Pancreas (tissue), 10 donors: ENCODE data around the gene COL19A1. TPM values are rescaled to one million over a fixed set of nuclear protein-coding genes. Genes with fewer than 3 reads are reported as not detected.

Experiments used
- ATAC-seq, 4 donors: fragments of 200-7000 bp; cut with Tn5 transposase; one replicate each; pipeline versions ENCODE4 v1.8.0 to v1.9.1; 2020; ENCODE audit warnings: mild to moderate bottlenecking in 4 of 4, moderate library complexity in 4 of 4
- DNase-seq, 6 donors: peaks; one replicate each; pipeline ENCODE4 v3.0.0-alpha.2; 2020
- FAIRE-seq: peaks from 2 replicates; lab custom pipeline; 2012; peaks lifted over from hg19 to GRCh38; lab: Jason Lieb, UNC
- H3K27ac ChIP-seq, 4 donors: fragments of 200-600 bp; sonication (generic); 1 replicate in 3 of 4; 2 replicates in 1 of 4; pipeline versions ENCODE4 v1.5.0 to v1.8.0; 2020
- H3K27me3 ChIP-seq, 4 donors: fragments of 200-600 bp; one replicate each; pipeline ENCODE4 v1.8.0; 2021
- H3K36me3 ChIP-seq, 3 donors: fragments of 200-600 bp; sonication (generic) in 1 of 3; one replicate each; pipeline versions ENCODE4 v1.5.0 to v1.8.0; 2020 to 2021
- H3K4me1 ChIP-seq, 3 donors: fragments of 200-600 bp; one replicate each; pipeline ENCODE4 v1.8.0; 2021
- H3K4me3 ChIP-seq, 4 donors: fragments of 200-600 bp; sonication (generic) in 2 of 4; one replicate each; pipeline versions ENCODE4 v1.5.0 to v1.8.0; 2020 to 2021
- H3K9me3 ChIP-seq, 4 donors: fragments of 200-600 bp; one replicate each; pipeline ENCODE4 v1.8.0; 2021
- CTCF ChIP-seq, 4 donors: fragments of 200-600 bp; sonication (generic) in 3 of 4; IDR thresholded peaks; one replicate each; pipeline versions ENCODE4 v1.5.0 to v1.8.0; 2021; ENCODE audit warnings: antibody characterized with exemption in 4 of 4
- WGBS, 2 donors: extraction: QIAGEN DNeasy Blood & Tissue Kit; methylation state at CpG; one replicate each; pipeline ENCODE4 v1.1.7; 2013; 5-methylcytosine and 5-hydroxymethylcytosine counted together
- intact Hi-C, 3 donors: fragments of 100-400 bp; cut with DNase I; formaldehyde crosslinking; loops; one replicate each; pipeline versions ENCODE4 v1.11.1 to v1.14.2; 2022
- polyA plus RNA-seq, 2 donors: library from polyadenylated mRNA; stranded (reverse); fragments of 200-250 nt; gene quantifications; one replicate each; pipeline ENCODE4 v1.2.3, GENCODE V29; 2013
- total RNA-seq, 6 donors: library from RNA; stranded (reverse); fragmentation: NEBNext Ultra II Directional in 4 of 6; extraction: Animal tissue kit (Norgen Biotek cat#: 25700) in 4 of 6; gene quantifications; one replicate each; pipeline versions ENCODE4 v1.2.1 to v1.2.4, GENCODE V29; 2021 to 2023
- donor health status: healthy with polysubstance abuse.
- donor health status: DM: no; HTN: no; CAD: no; lungs with moderate emphysema.
- donor health status: DM: no; HTN: no; CAD: no.
- donor health status: control.
- donor health status: control.
- donor health status: Bipolar disorder and iron deficiency.
- donor health status: DM: yes; HTN: yes; CAD: no.
- donor health status: DM: no; HTN: no; CAD: no.
- donor health status: DM: no; HTN: no; CAD: no.
- donor health status: DM: yes; HTN: yes; CAD: no.

The COL19A1 gene
- total and polyA plus RNA-seq, 8 donors = 0.04 to 0.86 (median 0.37) TPM

- intact Hi-C loops = no loop called here
- Histone ChIP-seq H3K9me3 (no peaks in the 10 kb centered on the region), H3K36me3 (no peaks in the 10 kb centered on the region), H3K27ac (no peak overlapping the region), H3K4me1 (no peaks in the 10 kb centered on the region), H3K27me3 (no peaks in the 10 kb centered on the region), H3K4me3 (no peak overlapping the region)
- TF ChIP-seq CTCF (IDR thresholded peaks at IDR 0.05) = no peak
- FAIRE-seq (no peak), ATAC-seq (no peak), DNase-seq (no peak)
- WGBS, 2 donors = 84 to 87% methylated on average over 8 of the region's 8 CpGs
Observed at GRCh38 chr6:69894578-69895347, 28.4 kb downstream of the COL19A1 start.

- Histone ChIP-seq H3K9me3 (no peaks in the 10 kb centered on the region), H3K36me3 (no peaks in the 10 kb centered on the region), H3K4me3 (no peak overlapping the region), H3K4me1 (no peaks in the 10 kb centered on the region), H3K27me3 (no peaks in the 10 kb centered on the region), H3K27ac (no peak overlapping the region)
- TF ChIP-seq CTCF (IDR thresholded peaks at IDR 0.05) = no peak
- intact Hi-C loops = no loop called here
- WGBS, 2 donors = 92% methylated on average over 4 of the region's 4 CpGs
- no peak for DNase-seq
- no peak for ATAC-seq
- no peak for FAIRE-seq
Observed at GRCh38 chr6:69895396-69895795, 29.0 kb downstream of the COL19A1 start.

- intact Hi-C loops = no loop called here
- H3K36me3 ChIP-seq = no peaks in the 10 kb centered on the region
- H3K9me3 ChIP-seq = no peaks in the 10 kb centered on the region
- DNase-seq (no peak), ATAC-seq (no peak), FAIRE-seq (no peak)
- H3K4me3 ChIP-seq = no peak overlapping the region
- H3K27ac ChIP-seq = no peak overlapping the region
- no peaks in the 10 kb centered on the region for H3K27me3 ChIP-seq
- no peak for TF ChIP-seq CTCF (IDR thresholded peaks at IDR 0.05)
- WGBS, 2 donors = 93 to 95% methylated on average over 2 of the region's 2 CpGs
- H3K4me1 ChIP-seq = no peaks in the 10 kb centered on the region
Observed at GRCh38 chr6:69900869-69901268, 34.5 kb downstream of the COL19A1 start.

- 97 to 98% methylated on average over 3 of the region's 3 CpGs for WGBS, 2 donors
- Histone ChIP-seq H3K27me3 (no peaks in the 10 kb centered on the region), H3K36me3 (no peaks in the 10 kb centered on the region), H3K9me3 (no peaks in the 10 kb centered on the region), H3K4me3 (no peak overlapping the region), H3K4me1 (no peaks in the 10 kb centered on the region), H3K27ac (no peak overlapping the region)
- DNase-seq (no peak), ATAC-seq (no peak), FAIRE-seq (no peak)
- TF ChIP-seq CTCF (IDR thresholded peaks at IDR 0.05) = no peak
- intact Hi-C loops = no loop called here
Observed at GRCh38 chr6:69901361-69901760, 35.0 kb downstream of the COL19A1 start.

- no peaks in the 10 kb centered on the region for H3K4me1 ChIP-seq
- 84 to 94% methylated on average over 1 of the region's 1 CpG for WGBS, 2 donors
- H3K36me3 ChIP-seq = no peaks in the 10 kb centered on the region
- H3K4me3 ChIP-seq = no peak overlapping the region
- intact Hi-C loops = no loop called here
- H3K27ac ChIP-seq = no peak overlapping the region
- ATAC-seq (no peak), DNase-seq (no peak), FAIRE-seq (no peak)
- no peaks in the 10 kb centered on the region for H3K9me3 ChIP-seq
- TF ChIP-seq CTCF (IDR thresholded peaks at IDR 0.05) = no peak
- H3K27me3 ChIP-seq = no peaks in the 10 kb centered on the region
Observed at GRCh38 chr6:69907981-69908498, 41.7 kb downstream of the COL19A1 start.
